A549 treated with Hydrocortisone at 1 μM for 4 hours (cell line): ENCODE data around the gene NEURL3. TPM values are rescaled to one million over a fixed set of nuclear protein-coding genes. Genes with fewer than 3 reads are reported as not detected.

ENCODE experiments used
- total RNA-seq: library from RNA; stranded (reverse); fragments of 200-300 nt; extraction: Qiagen RNA extraction; gene quantifications from 5 replicates; pipeline ENCODE4 v1.2.3, GENCODE V29; 2022

Gene NEURL3, protein sequence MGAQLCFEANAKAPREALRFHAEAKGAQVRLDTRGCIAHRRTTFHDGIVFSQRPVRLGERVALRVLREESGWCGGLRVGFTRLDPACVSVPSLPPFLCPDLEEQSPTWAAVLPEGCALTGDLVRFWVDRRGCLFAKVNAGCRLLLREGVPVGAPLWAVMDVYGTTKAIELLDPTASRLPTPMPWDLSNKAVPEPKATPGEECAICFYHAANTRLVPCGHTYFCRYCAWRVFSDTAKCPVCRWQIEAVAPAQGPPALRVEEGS
- total RNA-seq = 0.61 to 1.8 TPM (median 0.75 TPM) in 5 replicates

DNA sequence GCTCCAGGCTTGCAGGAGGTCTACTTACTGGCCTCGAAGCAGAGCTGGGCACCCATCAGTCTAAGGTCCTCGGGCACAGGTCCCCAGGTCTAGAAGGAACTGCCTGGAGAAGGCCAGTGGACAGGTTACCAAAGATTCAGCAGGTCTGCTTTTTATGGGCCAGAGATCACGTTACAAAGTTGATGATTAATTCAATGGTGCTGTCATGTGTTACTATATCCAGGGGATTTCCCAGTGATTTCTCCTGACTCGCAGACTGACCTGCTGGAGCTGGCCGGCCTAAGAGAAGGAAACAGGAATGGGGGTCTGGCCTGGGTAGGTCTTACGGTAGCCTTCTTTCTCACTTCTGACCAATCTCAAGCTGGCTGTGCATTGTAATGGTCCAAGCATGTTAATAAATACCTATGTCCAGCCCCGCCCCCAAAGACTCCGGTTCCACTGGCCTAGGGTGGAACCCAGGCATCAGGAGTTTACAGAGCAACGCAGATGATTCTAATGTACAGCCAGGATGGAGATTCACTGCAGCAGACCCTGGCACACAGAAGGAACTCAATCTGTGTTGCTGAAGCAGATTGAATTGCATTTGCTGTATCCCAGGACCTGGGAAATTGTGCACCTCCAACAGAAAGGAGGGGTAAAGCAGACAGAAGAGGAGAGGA is at the start of gene NEURL3:
Gene NEURL3 (minus strand): TSS at position 127 of the 659 bp plus-strand sequence. CDS start 71 bp downstream, at position 56.

DNA sequence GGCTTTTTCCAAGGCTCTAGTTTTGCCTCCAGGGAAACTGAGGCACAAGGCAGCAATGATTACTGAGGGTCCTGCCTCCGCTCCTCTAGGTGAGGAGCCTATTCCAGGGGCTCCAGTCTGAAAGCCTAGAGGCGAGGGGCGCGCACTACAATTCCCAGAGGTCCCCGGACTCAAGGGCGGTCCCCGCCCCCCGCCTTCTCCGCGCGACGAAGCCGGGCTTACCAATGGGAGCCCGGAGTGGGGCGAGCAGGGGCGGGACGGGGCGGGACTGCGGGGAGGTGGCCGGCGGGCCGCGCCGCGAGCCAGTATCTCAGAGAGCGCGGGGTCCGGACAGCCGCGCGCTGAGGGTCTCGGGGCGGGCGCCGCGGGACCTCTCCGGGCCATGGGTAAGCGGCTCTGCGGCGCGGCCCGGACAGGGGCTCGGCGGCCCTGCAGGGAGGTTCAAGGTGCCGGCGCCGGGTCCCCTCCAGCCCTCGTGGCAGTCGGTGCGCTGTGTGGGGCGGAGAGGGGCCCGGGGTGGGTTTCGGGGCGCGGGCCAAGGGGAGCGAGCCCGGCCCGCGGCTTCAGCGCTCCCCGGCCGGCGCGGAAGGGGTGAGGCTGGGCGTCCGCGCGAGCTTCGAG is 31.4 kb upstream of the NEURL3 start, which contains the start of gene ARID5A:
Gene ARID5A (plus strand): TSS at position 308 of the 621 bp plus-strand sequence. CDS start 75 bp downstream, at position 383.

Other genes starting within 250 kb of the NEURL3 start
- 42.1 to 45.2 TPM (median 43.4 TPM) in 5 replicates for gene TMEM127, start 239.4 kb downstream of the NEURL3 start, total RNA-seq
- 78.1 to 89.5 TPM (median 82.7 TPM) in 5 replicates for gene CIAO1, start 239.1 kb downstream of the NEURL3 start, total RNA-seq
- 112 to 133 TPM (median 116 TPM) in 5 replicates for gene SNRNP200, start 199.8 kb downstream of the NEURL3 start, total RNA-seq
- not detected in 5 replicates for gene ITPRIPL1, start 180.0 kb downstream of the NEURL3 start, total RNA-seq
- gene NCAPH, start 169.6 kb downstream of the NEURL3 start, total RNA-seq = 39.8 to 49.6 TPM (median 41.3 TPM) in 5 replicates
- 3.6 to 4.6 TPM (median 4.1 TPM) in 5 replicates for gene ARID5A, start 31.4 kb upstream of the NEURL3 start, total RNA-seq
- gene KANSL3, start 133.0 kb upstream of the NEURL3 start, total RNA-seq = 22.2 to 27.8 TPM (median 22.3 TPM) in 5 replicates
- 0.03 TPM in 1 of 5 replicates, not detected in the others for gene FER1L5, start 137.4 kb upstream of the NEURL3 start, total RNA-seq
- gene LMAN2L, start 234.7 kb upstream of the NEURL3 start, total RNA-seq = 20.1 to 22.7 TPM (median 22.4 TPM) in 5 replicates